ENCODE results near the gene PARD6B.

DNA sequence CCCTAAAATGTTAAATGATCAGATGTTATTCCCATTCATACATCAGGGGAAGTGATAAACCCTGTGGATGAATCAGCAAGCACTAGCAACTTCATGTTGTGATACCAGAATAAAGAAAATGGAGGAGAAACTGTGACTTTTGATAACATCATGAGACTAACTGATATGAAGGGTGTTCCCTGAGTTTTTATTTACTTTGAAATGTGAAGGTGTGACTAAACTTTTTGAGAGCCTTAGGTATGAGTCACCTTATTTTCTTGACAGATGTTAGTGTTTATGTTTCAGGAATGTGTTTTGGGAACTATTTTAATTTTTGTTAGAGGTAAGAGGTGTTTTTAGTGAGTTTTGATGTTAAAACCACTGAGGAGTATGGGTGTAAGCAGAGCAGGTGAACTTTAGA lies 4.4 kb downstream of the PARD6B start:
- TF ChIP-seq, protein P1, sequence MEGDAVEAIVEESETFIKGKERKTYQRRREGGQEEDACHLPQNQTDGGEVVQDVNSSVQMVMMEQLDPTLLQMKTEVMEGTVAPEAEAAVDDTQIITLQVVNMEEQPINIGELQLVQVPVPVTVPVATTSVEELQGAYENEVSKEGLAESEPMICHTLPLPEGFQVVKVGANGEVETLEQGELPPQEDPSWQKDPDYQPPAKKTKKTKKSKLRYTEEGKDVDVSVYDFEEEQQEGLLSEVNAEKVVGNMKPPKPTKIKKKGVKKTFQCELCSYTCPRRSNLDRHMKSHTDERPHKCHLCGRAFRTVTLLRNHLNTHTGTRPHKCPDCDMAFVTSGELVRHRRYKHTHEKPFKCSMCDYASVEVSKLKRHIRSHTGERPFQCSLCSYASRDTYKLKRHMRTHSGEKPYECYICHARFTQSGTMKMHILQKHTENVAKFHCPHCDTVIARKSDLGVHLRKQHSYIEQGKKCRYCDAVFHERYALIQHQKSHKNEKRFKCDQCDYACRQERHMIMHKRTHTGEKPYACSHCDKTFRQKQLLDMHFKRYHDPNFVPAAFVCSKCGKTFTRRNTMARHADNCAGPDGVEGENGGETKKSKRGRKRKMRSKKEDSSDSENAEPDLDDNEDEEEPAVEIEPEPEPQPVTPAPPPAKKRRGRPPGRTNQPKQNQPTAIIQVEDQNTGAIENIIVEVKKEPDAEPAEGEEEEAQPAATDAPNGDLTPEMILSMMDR (IDR thresholded peaks at IDR 0.05) = no peak
- no peak for TF ChIP-seq ZFX (IDR thresholded peaks at IDR 0.05; ENCODE audit: borderline replicate concordance)
